Suprapubic skin (tissue), 4 donors: Measurements from ENCODE around the gene MEMO1. TPM values are rescaled to one million over a fixed set of nuclear protein-coding genes. Genes with fewer than 3 reads are reported as not detected.

Source experiments
- DNase-seq, 2 donors: peaks; one replicate each; pipeline ENCODE4 v3.0.0-alpha.2; 2019; ENCODE audit warnings: low spot score in 2 of 2
- H3K27ac ChIP-seq: fragments of 200-600 bp; sonication (generic); one replicate; pipeline ENCODE4 v1.5.1; 2019
- H3K27me3 ChIP-seq: fragments of 200-600 bp; sonication (generic); one replicate; pipeline ENCODE4 v1.5.1; 2019
- H3K36me3 ChIP-seq: fragments of 200-600 bp; sonication (generic); one replicate; pipeline ENCODE4 v1.5.1; 2019
- H3K4me1 ChIP-seq: fragments of 200-600 bp; sonication (generic); one replicate; pipeline ENCODE4 v1.5.1; 2019
- H3K4me3 ChIP-seq: fragments of 200-600 bp; sonication (generic); one replicate; pipeline ENCODE4 v1.5.1; 2019; ENCODE audit warnings: mild to moderate bottlenecking
- H3K9me3 ChIP-seq: fragments of 200-600 bp; sonication (generic); one replicate; pipeline ENCODE4 v1.5.1; 2019
- CTCF ChIP-seq, 2 donors: fragments of 200-600 bp in 1 of 2; fragments of 450-650 bp in 1 of 2; sonication (generic) in 1 of 2; IDR thresholded peaks; one replicate each; pipeline ENCODE4 v1.5.1; 2016 to 2019; ENCODE audit warnings: antibody characterized with exemption in 2 of 2, mild to moderate bottlenecking in 1 of 2, moderate library complexity in 1 of 2
- EP300 ChIP-seq: sonication (generic); formaldehyde crosslinking; IDR thresholded peaks from one replicate; pipeline ENCODE4 v1.6.1; 2017; ENCODE audit warnings: antibody characterized with exemption
- POLR2A ChIP-seq, 2 donors: fragments of 450-650 bp; IDR thresholded peaks; one replicate each; pipeline ENCODE4 v1.6.1; 2017; ENCODE audit warnings: antibody characterized with exemption in 2 of 2, mild to moderate bottlenecking in 2 of 2, moderate library complexity in 2 of 2
- POLR2AphosphoS5 ChIP-seq, 3 donors: sonication (generic); formaldehyde crosslinking; IDR thresholded peaks; one replicate each; pipeline ENCODE4 v1.6.1; 2017; ENCODE audit warnings: antibody characterized with exemption in 3 of 3
- WGBS: methylation state at CpG from one replicate; pipeline ENCODE4 v1.1.5; 2018; 5-methylcytosine and 5-hydroxymethylcytosine counted together
- total RNA-seq, 4 donors: library from RNA; depleted of rRNA; stranded (reverse); fragments of >200 nt; gene quantifications; one replicate each; pipeline ENCODE4 v1.1.0, GENCODE V29; 2016

MEMO1 gene
- total RNA-seq, 4 donors from 2014 or later = 31.3 to 36.1 (median 33.2) TPM

DNA sequence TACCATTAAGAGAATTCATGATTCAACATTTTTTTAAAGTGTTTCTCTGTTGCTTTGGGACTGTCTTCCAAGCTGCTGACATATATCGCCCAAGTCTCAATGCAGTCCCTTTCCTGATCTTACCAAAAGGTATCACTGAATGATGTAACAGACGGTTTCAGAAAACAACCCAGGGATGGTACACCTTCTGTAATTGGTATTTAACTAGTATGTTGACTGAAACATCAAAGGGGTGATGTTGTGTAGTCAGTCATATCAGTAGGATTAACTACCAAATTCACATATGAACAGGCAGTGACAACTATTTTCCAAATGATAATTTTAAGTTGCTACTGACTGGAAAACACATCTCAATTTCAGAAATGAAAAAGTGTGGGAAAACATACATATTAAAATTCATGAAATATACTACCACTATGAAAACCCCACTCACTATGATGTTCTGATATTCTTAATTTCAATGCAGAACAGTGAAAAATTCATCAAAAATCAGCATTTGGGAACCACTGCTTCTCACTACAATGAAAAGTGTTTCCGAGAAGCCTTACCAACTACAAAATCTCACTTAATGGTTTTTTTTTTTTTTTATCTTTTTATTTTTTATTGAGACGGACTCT, 59.8 kb downstream of the MEMO1 start:
- no peak overlapping the region for H3K27ac ChIP-seq
- WGBS = 94% methylated on average over 4 of the region's 4 CpGs
- no peaks in the 10 kb centered on the region for H3K9me3 ChIP-seq
- no peak overlapping the region for H3K4me3 ChIP-seq
- no peaks in the 10 kb centered on the region for H3K27me3 ChIP-seq
- H3K36me3 ChIP-seq = peaks cover 3% of the 10 kb centered on the region
- TF ChIP-seq POLR2AphosphoS5 (IDR thresholded peaks at IDR 0.05) = no peak
- no peak for TF ChIP-seq POLR2A (IDR thresholded peaks at IDR 0.05)
- no peak for TF ChIP-seq EP300
- no peak for TF ChIP-seq CTCF (IDR thresholded peaks at IDR 0.05)
- DNase-seq = no peak
- H3K4me1 ChIP-seq = no peaks in the 10 kb centered on the region

GRCh38 chr2:31947871-31948270, 62.9 kb downstream of the MEMO1 start:
- no peak overlapping the region for H3K27ac ChIP-seq
- H3K9me3 ChIP-seq = no peaks in the 10 kb centered on the region
- H3K4me3 ChIP-seq = no peak overlapping the region
- H3K27me3 ChIP-seq = no peaks in the 10 kb centered on the region
- WGBS = 87% methylated on average over 2 of the region's 2 CpGs
- peaks cover 6% of the 10 kb centered on the region for H3K36me3 ChIP-seq
- no peak for DNase-seq
- H3K4me1 ChIP-seq = peaks cover 6% of the 10 kb centered on the region
- TF ChIP-seq POLR2A (IDR thresholded peaks at IDR 0.05) = no peak
- no peak for TF ChIP-seq EP300
- no peak for TF ChIP-seq POLR2AphosphoS5 (IDR thresholded peaks at IDR 0.05)
- TF ChIP-seq CTCF (IDR thresholded peaks at IDR 0.05) = no peak

DNA sequence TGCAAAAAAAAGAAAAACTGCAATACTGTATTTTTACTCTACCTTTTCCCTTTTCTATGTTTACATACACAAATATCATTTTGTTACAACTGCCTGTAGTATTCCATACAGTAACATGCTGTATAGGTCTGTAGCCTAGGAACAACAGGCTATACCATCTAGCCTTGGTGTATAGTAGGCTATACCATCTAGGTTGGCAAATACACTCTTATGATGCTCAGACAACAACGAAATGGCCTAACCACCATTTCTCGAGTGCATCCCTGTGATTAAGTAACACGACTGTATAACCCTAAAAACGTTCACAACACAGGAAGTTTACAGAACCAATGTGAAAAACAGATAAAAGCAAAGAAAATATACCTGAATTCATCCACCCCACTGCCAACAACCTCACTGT, 64.0 kb downstream of the MEMO1 start:
- no peak overlapping the region for H3K4me3 ChIP-seq
- no peaks in the 10 kb centered on the region for H3K9me3 ChIP-seq
- WGBS = 91% methylated on average over 4 of the region's 4 CpGs
- TF ChIP-seq EP300 (no peak), POLR2AphosphoS5 (IDR thresholded peaks at IDR 0.05) (no peak), POLR2A (IDR thresholded peaks at IDR 0.05) (no peak), CTCF (IDR thresholded peaks at IDR 0.05) (no peak)
- peaks cover 6% of the 10 kb centered on the region for H3K4me1 ChIP-seq
- no peak overlapping the region for H3K27ac ChIP-seq
- no peak for DNase-seq
- H3K27me3 ChIP-seq = no peaks in the 10 kb centered on the region
- peaks cover 12% of the 10 kb centered on the region for H3K36me3 ChIP-seq

- WGBS = 30% methylated on average over 1 of the region's 1 CpG
These were observed 65.3 kb downstream of the MEMO1 start for GRCh38 chr2:31945572-31945935.

More at GRCh38 chr2:31945572-31945935, 65.3 kb downstream of the MEMO1 start:
- Histone ChIP-seq H3K4me1 (peaks cover 6% of the 10 kb centered on the region), H3K27ac (no peak overlapping the region), H3K9me3 (no peaks in the 10 kb centered on the region), H3K27me3 (no peaks in the 10 kb centered on the region), H3K4me3 (no peak overlapping the region), H3K36me3 (peaks cover 12% of the 10 kb centered on the region)
- DNase-seq = no peak
- TF ChIP-seq POLR2A (IDR thresholded peaks at IDR 0.05) (no peak), EP300 (no peak), POLR2AphosphoS5 (IDR thresholded peaks at IDR 0.05) (no peak), CTCF (IDR thresholded peaks at IDR 0.05) (no peak)
